ENCODE measurements around the gene FOXP2.

- TF ChIP-seq CTCF (IDR thresholded peaks at IDR 0.05; ENCODE audit: low read length), result no peak
- no peak for TF ChIP-seq EZH2 (IDR thresholded peaks at IDR 0.05; ENCODE audit: borderline replicate concordance, low read length)
Observed at GRCh38 chr7:114428211-114428610, 13.6 kb downstream of the FOXP2 start.
